Loucy (cell line): ENCODE results near the gene DDX42.
A peak's percentile ranks its signal among the peaks of the same experiment; 100 is the strongest.

Source experiments
- H2AFZ ChIP-seq: fragments of 200-600 bp; sonication (generic); 2 replicates; pipeline ENCODE4 v1.6.0; 2016; ENCODE audit warnings: antibody characterized with exemption, mild to moderate bottlenecking, low read length, moderate library complexity
- H3F3A ChIP-seq: fragments of 200-600 bp; 2 replicates; pipeline ENCODE4 v1.6.0; 2016; ENCODE audit warnings: antibody characterized with exemption, low read depth, mild to moderate bottlenecking
- H3K27me3 ChIP-seq: fragments of 200-600 bp; sonication (generic); 2 replicates; pipeline ENCODE4 v1.6.1; 2014; ENCODE audit warnings: low read length, mild to moderate bottlenecking; ENCODE audit not compliant: insufficient read depth, poor library complexity, severe bottlenecking
- H3K36me3 ChIP-seq: fragments of 200-600 bp; sonication (generic); 2 replicates; pipeline ENCODE4 v1.6.1; 2016; ENCODE audit warnings: low read length; ENCODE audit not compliant: insufficient read depth
- H3K4me1 ChIP-seq: fragments of 200-600 bp; sonication (generic); 2 replicates; pipeline ENCODE4 v1.5.1; 2014; ENCODE audit warnings: low read length, mild to moderate bottlenecking; ENCODE audit not compliant: insufficient read depth, poor library complexity, severe bottlenecking
- H3K4me2 ChIP-seq: fragments of 200-600 bp; sonication (generic); 2 replicates; pipeline ENCODE4 v1.6.0; 2014; ENCODE audit warnings: antibody characterized with exemption, low read length, low read depth, mild to moderate bottlenecking; ENCODE audit not compliant: poor library complexity, severe bottlenecking
- H3K4me3 ChIP-seq: fragments of 200-600 bp; sonication (generic); 2 replicates; pipeline ENCODE4 v1.5.1; 2014; ENCODE audit warnings: low read length, mild to moderate bottlenecking, mixed read lengths; ENCODE audit not compliant: poor library complexity, severe bottlenecking
- H3K79me2 ChIP-seq: fragments of 200-600 bp; sonication (generic); 2 replicates; pipeline ENCODE4 v1.6.1; 2014; ENCODE audit warnings: low read length; ENCODE audit not compliant: insufficient read depth
- H3K9ac ChIP-seq: fragments of 200-600 bp; sonication (generic); 2 replicates; pipeline ENCODE4 v1.6.0; 2014; ENCODE audit warnings: mild to moderate bottlenecking, low read depth, low read length, moderate library complexity; ENCODE audit not compliant: poor library complexity, severe bottlenecking
- H3K9me2 ChIP-seq: fragments of 200-600 bp; sonication (generic); replicated peaks from 2 replicates; pipeline ENCODE4 v1.6.1; 2016; ENCODE audit warnings: low read depth, low read length, mixed read lengths
- H3K9me3 ChIP-seq: fragments of 200-600 bp; sonication (generic); 2 replicates; pipeline ENCODE4 v1.6.1; 2014; ENCODE audit warnings: mild to moderate bottlenecking, antibody characterized with exemption, low read length, low read depth; ENCODE audit not compliant: insufficient read depth
- H4K20me1 ChIP-seq: fragments of 200-600 bp; sonication (generic); 2 replicates; pipeline ENCODE4 v1.6.0; 2014; ENCODE audit warnings: antibody characterized with exemption, low read length, mild to moderate bottlenecking; ENCODE audit not compliant: insufficient read depth, poor library complexity, severe bottlenecking
- EZH2phosphoT487 ChIP-seq: fragments of 200-600 bp; IDR thresholded peaks from 2 replicates; pipeline ENCODE4 v1.6.1; 2018; ENCODE audit warnings: antibody characterized with exemption, mild to moderate bottlenecking, moderate library complexity, borderline replicate concordance
- TF ChIP-seq, protein P1 (sequence below): fragments of 200-600 bp; sonication (generic); conservative IDR thresholded peaks from 2 replicates; pipeline ENCODE4 v1.5.1; 2014; ENCODE audit warnings: mild to moderate bottlenecking, antibody characterized with exemption, low read length

DDX42 gene

DNA sequence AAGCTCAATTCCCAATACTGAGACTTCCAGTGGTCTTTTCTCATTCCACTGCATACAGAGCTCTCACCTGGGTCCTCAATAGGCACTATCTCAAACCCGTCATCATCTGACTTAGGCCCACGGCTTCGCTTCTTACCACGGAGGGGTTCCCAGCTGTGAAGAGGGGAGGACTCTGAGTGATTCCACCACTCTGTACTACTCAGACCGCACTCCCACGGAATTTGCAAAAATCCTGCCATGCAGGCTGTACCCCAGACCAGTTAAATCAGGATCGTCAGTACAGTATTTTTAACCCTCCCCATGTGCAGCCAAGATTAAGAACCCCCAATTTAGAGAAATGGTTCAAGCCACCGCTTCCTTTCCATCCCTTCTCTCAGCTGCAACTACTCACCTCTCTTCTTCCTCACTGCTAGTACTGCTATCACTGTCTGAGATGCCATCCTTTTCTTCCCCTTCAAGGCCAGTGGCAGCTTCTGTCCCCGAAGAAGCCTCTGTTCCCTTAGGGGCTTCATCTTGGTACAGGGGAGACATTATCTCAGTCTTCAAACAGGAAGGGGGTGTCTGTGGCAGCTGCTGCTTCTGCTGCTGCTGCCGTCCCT lies 47.1 kb downstream of the DDX42 start:
- peaks cover 78% of the 10 kb centered on the region for H3K79me2 ChIP-seq
- peaks cover 5% of the 10 kb centered on the region for H4K20me1 ChIP-seq
- H3K4me3 ChIP-seq: peak overlapping the region; percentile 67
- H3K27me3 ChIP-seq: no peaks in the 10 kb centered on the region
- peak overlapping the region; percentile 69 for H3K9ac ChIP-seq
- peaks cover 88% of the 10 kb centered on the region for H3K36me3 ChIP-seq
- no peak overlapping the region for H2AFZ ChIP-seq
- H3K4me1 ChIP-seq: peaks cover 55% of the 10 kb centered on the region
- H3K9me2 ChIP-seq: no peaks in the 10 kb centered on the region
- no peak for TF ChIP-seq EZH2phosphoT487
- TF ChIP-seq, protein P1, sequence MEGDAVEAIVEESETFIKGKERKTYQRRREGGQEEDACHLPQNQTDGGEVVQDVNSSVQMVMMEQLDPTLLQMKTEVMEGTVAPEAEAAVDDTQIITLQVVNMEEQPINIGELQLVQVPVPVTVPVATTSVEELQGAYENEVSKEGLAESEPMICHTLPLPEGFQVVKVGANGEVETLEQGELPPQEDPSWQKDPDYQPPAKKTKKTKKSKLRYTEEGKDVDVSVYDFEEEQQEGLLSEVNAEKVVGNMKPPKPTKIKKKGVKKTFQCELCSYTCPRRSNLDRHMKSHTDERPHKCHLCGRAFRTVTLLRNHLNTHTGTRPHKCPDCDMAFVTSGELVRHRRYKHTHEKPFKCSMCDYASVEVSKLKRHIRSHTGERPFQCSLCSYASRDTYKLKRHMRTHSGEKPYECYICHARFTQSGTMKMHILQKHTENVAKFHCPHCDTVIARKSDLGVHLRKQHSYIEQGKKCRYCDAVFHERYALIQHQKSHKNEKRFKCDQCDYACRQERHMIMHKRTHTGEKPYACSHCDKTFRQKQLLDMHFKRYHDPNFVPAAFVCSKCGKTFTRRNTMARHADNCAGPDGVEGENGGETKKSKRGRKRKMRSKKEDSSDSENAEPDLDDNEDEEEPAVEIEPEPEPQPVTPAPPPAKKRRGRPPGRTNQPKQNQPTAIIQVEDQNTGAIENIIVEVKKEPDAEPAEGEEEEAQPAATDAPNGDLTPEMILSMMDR: no peak
- H3K4me2 ChIP-seq: peak overlapping the region; percentile 76
- no peaks in the 10 kb centered on the region for H3K9me3 ChIP-seq
- H3F3A ChIP-seq: peaks cover 11% of the 10 kb centered on the region; the same call in 1 of the 2 replicates

DNA sequence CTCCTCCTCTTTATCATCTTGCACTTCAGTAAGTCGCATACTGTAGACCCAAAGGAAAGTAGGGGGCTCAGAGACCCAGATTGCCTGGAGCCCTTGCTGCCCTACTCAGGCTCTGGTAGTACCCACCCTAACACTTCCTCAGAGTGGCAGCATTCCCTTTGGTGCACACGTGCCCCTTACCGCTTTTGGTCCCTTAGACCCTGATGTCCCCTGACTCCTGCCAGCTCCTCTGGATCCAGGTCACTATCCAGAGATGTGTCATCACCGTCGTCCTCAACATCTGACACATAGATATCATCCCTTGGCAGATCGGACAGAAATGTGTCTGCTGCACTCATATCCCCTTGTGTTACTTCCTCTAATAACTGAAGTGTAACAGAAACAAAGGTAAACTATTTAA lies 47.8 kb downstream of the DDX42 start:
- H3K79me2 ChIP-seq: peaks cover 85% of the 10 kb centered on the region
- H3K4me3 ChIP-seq: peak overlapping the region; percentile 67
- no peaks in the 10 kb centered on the region for H3K27me3 ChIP-seq
- peaks cover 11% of the 10 kb centered on the region for H4K20me1 ChIP-seq
- peak overlapping the region; percentile 69 for H3K9ac ChIP-seq
- H3K4me2 ChIP-seq: peak overlapping the region; percentile 76
- H3K9me3 ChIP-seq: no peaks in the 10 kb centered on the region
- peaks cover 11% of the 10 kb centered on the region; the same call in 1 of the 2 replicates for H3F3A ChIP-seq
- TF ChIP-seq, protein P1: no peak
- TF ChIP-seq EZH2phosphoT487: no peak
- H3K36me3 ChIP-seq: peaks cover 80% of the 10 kb centered on the region
- peaks cover 61% of the 10 kb centered on the region for H3K4me1 ChIP-seq
- no peaks in the 10 kb centered on the region for H3K9me2 ChIP-seq
- no peak overlapping the region for H2AFZ ChIP-seq

DNA sequence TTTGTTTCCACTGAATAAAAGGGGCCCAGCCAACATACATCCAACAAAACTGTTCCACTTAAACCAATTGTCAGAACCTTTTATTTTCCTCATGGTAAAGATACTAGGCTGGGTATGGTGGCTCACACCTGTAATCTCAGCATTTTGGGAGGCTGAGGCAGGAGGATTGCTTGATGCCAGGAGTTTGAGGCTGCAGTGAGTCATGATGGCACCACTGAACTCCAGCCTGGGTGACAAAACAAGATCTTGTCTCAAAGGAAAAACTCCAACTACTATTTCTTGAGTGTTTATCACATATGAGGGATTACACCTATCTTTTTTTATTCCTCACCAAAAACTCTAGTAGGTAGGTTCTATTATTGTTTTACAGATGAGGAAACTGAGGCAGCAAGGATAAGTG lies 48.6 kb downstream of the DDX42 start:
- TF ChIP-seq, protein P1: no peak
- no peak for TF ChIP-seq EZH2phosphoT487
- no peaks in the 10 kb centered on the region for H3K9me2 ChIP-seq
- H3K27me3 ChIP-seq: no peaks in the 10 kb centered on the region
- peaks cover 82% of the 10 kb centered on the region for H3K79me2 ChIP-seq
- peaks cover 73% of the 10 kb centered on the region for H3K36me3 ChIP-seq
- peaks cover 11% of the 10 kb centered on the region; the same call in 1 of the 2 replicates for H3F3A ChIP-seq
- peaks cover 11% of the 10 kb centered on the region for H4K20me1 ChIP-seq
- peak overlapping the region; percentile 69 for H3K9ac ChIP-seq
- peak overlapping the region; percentile 76 for H3K4me2 ChIP-seq
- H2AFZ ChIP-seq: no peak overlapping the region
- H3K4me3 ChIP-seq: peak overlapping the region; percentile 67
- no peaks in the 10 kb centered on the region for H3K9me3 ChIP-seq
- H3K4me1 ChIP-seq: peaks cover 61% of the 10 kb centered on the region
